GM23338 (cell line): ENCODE data around the gene UNC13C.

Experiments
- CREB1 ChIP-seq: fragments of 250-450 bp; sonication (Bioruptor Pico); IDR thresholded peaks from 2 replicates; pipeline ENCODE4 v1.5.0; 2020; ENCODE audit warnings: low read depth, mild to moderate bottlenecking, moderate library complexity
- CTCF ChIP-seq, 2 experiments: fragments of 200-600 bp in 1 of 2; sonication (generic) in 1 of 2; conservative IDR thresholded peaks; 2 replicates each; pipeline versions ENCODE4 v1.5.1 to v1.6.1; 2016 to 2017; ENCODE audit warnings: antibody characterized with exemption in 2 of 2, low read depth in 2 of 2, mild to moderate bottlenecking in 2 of 2, moderate library complexity in 1 of 2
- ETS1 ChIP-seq: IDR thresholded peaks from 2 replicates; pipeline ENCODE4 v1.6.1; 2016; ENCODE audit warnings: antibody characterized with exemption
- EZH2 ChIP-seq: fragments of 200-600 bp; sonication (generic); IDR thresholded peaks from one replicate; pipeline ENCODE4 v1.8.0; 2017; ENCODE audit warnings: antibody characterized with exemption, mild to moderate bottlenecking, low read depth; ENCODE audit not compliant: unreplicated experiment
- EZH2phosphoT487 ChIP-seq: fragments of 200-600 bp; sonication (generic); IDR thresholded peaks from one replicate; pipeline ENCODE4 v1.8.1; 2018; ENCODE audit warnings: antibody characterized with exemption; ENCODE audit not compliant: unreplicated experiment
- JUNB ChIP-seq: IDR thresholded peaks from one replicate; pipeline ENCODE4 v1.6.1; 2016; ENCODE audit warnings: antibody characterized with exemption; ENCODE audit not compliant: unreplicated experiment
- NANOG ChIP-seq: IDR thresholded peaks from 2 replicates; pipeline ENCODE4 v1.6.1; 2016; ENCODE audit warnings: antibody characterized with exemption, borderline replicate concordance
- POLR2AphosphoS5 ChIP-seq: IDR thresholded peaks from 2 replicates; pipeline ENCODE4 v1.6.1; 2016; ENCODE audit warnings: antibody characterized with exemption, low read depth
- REST ChIP-seq: IDR thresholded peaks from one replicate; pipeline ENCODE4 v1.6.1; 2018; ENCODE audit warnings: antibody characterized with exemption; ENCODE audit not compliant: unreplicated experiment
- STAT1 ChIP-seq: IDR thresholded peaks from one replicate; pipeline ENCODE4 v1.6.1; 2016; ENCODE audit warnings: antibody characterized with exemption; ENCODE audit not compliant: unreplicated experiment
- ZNF114 ChIP-seq: fragments of 250-450 bp; sonication (Bioruptor Pico); IDR thresholded peaks from 2 replicates; pipeline ENCODE4 v1.5.0; 2020; ENCODE audit warnings: mild to moderate bottlenecking, moderate library complexity
- ZNF331 ChIP-seq: fragments of 250-450 bp; sonication (Bioruptor Pico); IDR thresholded peaks from 2 replicates; pipeline ENCODE4 v1.5.0; 2020; ENCODE audit warnings: low read depth, mild to moderate bottlenecking, moderate library complexity
- ZNF462 ChIP-seq: fragments of 250-450 bp; sonication (Bioruptor Pico); IDR thresholded peaks from 2 replicates; pipeline ENCODE4 v1.5.0; 2020; ENCODE audit warnings: mild to moderate bottlenecking, moderate library complexity

- TF ChIP-seq CTCF (conservative IDR thresholded peaks at IDR 0.05; ENCODE audit: low read depth in 2 of 2) = no peak
- TF ChIP-seq EZH2 = no peak
- TF ChIP-seq POLR2AphosphoS5 = no peak
- no peak for TF ChIP-seq REST
- no peak for TF ChIP-seq EZH2phosphoT487
- no peak for TF ChIP-seq ZNF462 (CRISPR knock-in tag)
- no peak for TF ChIP-seq CREB1
- no peak for TF ChIP-seq STAT1
- TF ChIP-seq JUNB = no peak
- no peak for TF ChIP-seq ETS1
- TF ChIP-seq ZNF114 = no peak
- no peak for TF ChIP-seq ZNF331
- TF ChIP-seq NANOG = no peak
Measured at GRCh38 chr15:54066403-54066802, 88.2 kb downstream of the UNC13C start.
